Measurements from ENCODE around the gene ADGRL4. TPM values are rescaled to one million over a fixed set of nuclear protein-coding genes. Genes with fewer than 3 reads are reported as not detected.
A peak's percentile ranks its signal among the peaks of the same experiment; 100 is the strongest.

The ADGRL4 gene
- total RNA-seq (1 to 10 TPM; 6.7 to 9.3 (median 8.1) TPM), polyA plus RNA-seq (1 to 10 TPM in 1 of 3 donors, under 1 TPM in 2; 0.60 to 4.4 (median 0.92) TPM)

GRCh38 chr1:79006564-79006963, at the start of gene ADGRL4:
TSS of gene ADGRL4 (minus strand) at chr1:79006730. CDS start at chr1:79006654, 76 bp downstream.
- peaks cover 0 to 5% (median 0%) of the 10 kb centered on the region in 4 donors for H3K9me3 ChIP-seq
- H3K4me3 ChIP-seq: peak within 1 kb of the TSS in 3 of 4 donors; percentile 9 to 22 (median 19)
- intact Hi-C loops (cut with DNase I): no loop called here
- H3K27ac ChIP-seq: peak within 1 kb of the TSS in 1 of 4 donors; percentile 55
- TF ChIP-seq EP300 (IDR thresholded peaks at IDR 0.05) (no peak), CTCF (IDR thresholded peaks at IDR 0.05) (no peak), POLR2A (IDR thresholded peaks at IDR 0.05) (no peak), POLR2AphosphoS5 (IDR thresholded peaks at IDR 0.05) (peak in 3 of 4 donors; percentile 30 to 56 (median 36))
- no peaks in the 10 kb centered on the region for H3K36me3 ChIP-seq
- H3K27me3 ChIP-seq: peaks cover 0 to 14% (median 8%) of the 10 kb centered on the region in 3 donors
- WGBS, 2 donors: 23 to 50% methylated on average over 35 of the region's 35 CpGs
- no peaks in the 10 kb centered on the region for H3K4me1 ChIP-seq
- DNase-seq: no peak

DNA sequence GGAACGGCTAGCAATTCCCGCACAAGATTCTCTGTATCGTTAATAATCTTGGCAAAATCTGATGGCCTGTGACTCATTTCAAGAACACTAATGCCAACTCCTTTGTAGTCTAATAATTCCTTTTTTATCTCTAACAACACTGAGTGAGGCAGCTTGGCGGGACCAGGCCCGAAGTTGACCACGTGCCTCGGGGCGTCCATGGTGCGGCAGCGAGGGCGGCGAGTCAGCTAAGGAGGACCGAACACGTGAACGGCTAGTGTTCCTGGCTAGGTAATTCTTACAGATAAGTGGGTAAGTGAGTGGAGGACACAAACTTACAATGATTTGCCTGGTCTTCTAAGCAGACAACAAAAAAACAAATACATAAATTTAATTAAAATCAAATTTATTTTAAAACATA, 49.3 kb upstream of the ADGRL4 start:
- no peak for DNase-seq
- WGBS, 2 donors: 93 to 96% methylated on average over 15 of the region's 15 CpGs
- Histone ChIP-seq H3K4me1 (no peaks in the 10 kb centered on the region), H3K27ac (no peak overlapping the region), H3K9me3 (peaks cover 0 to 9% (median 0%) of the 10 kb centered on the region in 4 donors), H3K27me3 (no peaks in the 10 kb centered on the region), H3K36me3 (no peaks in the 10 kb centered on the region), H3K4me3 (no peak overlapping the region)
- intact Hi-C loops (cut with DNase I): no loop called here
- TF ChIP-seq POLR2AphosphoS5 (IDR thresholded peaks at IDR 0.05) (no peak), EP300 (IDR thresholded peaks at IDR 0.05) (no peak), POLR2A (IDR thresholded peaks at IDR 0.05) (no peak), CTCF (IDR thresholded peaks at IDR 0.05) (no peak)

GRCh38 chr1:79052829-79053449, 46.4 kb upstream of the ADGRL4 start:
- no peak for TF ChIP-seq CTCF (IDR thresholded peaks at IDR 0.05)
- no peak for DNase-seq
- 48 to 51% methylated on average over 4 of the region's 4 CpGs for WGBS, 2 donors
- intact Hi-C loops (cut with DNase I): no loop called here
- Histone ChIP-seq H3K27me3 (no peaks in the 10 kb centered on the region), H3K9me3 (peaks cover 0 to 6% (median 0%) of the 10 kb centered on the region in 4 donors), H3K4me1 (no peaks in the 10 kb centered on the region), H3K36me3 (no peaks in the 10 kb centered on the region), H3K27ac (no peak overlapping the region), H3K4me3 (peak overlapping the region in 2 of 4 donors; percentile 4 to 22)

- intact Hi-C loops (cut with DNase I): no loop called here
- no peak for DNase-seq
Observed at GRCh38 chr1:79044974-79045650, 38.6 kb upstream of the ADGRL4 start.

More at GRCh38 chr1:79044974-79045650, 38.6 kb upstream of the ADGRL4 start:
- no peaks in the 10 kb centered on the region for H3K36me3 ChIP-seq
- H3K9me3 ChIP-seq: no peaks in the 10 kb centered on the region
- H3K4me1 ChIP-seq: no peaks in the 10 kb centered on the region
- H3K27ac ChIP-seq: no peak overlapping the region
- 81 to 89% methylated on average over 18 of the region's 18 CpGs for WGBS, 2 donors
- no peak overlapping the region for H3K4me3 ChIP-seq
- TF ChIP-seq EP300 (IDR thresholded peaks at IDR 0.05): no peak
- TF ChIP-seq POLR2AphosphoS5 (IDR thresholded peaks at IDR 0.05): no peak
- TF ChIP-seq CTCF (IDR thresholded peaks at IDR 0.05): no peak
- no peak for TF ChIP-seq POLR2A (IDR thresholded peaks at IDR 0.05)
- no peaks in the 10 kb centered on the region for H3K27me3 ChIP-seq

Measured in sigmoid colon (tissue), 7 donors.